HK-2 (cell line): ENCODE measurements around the gene COG5.
"Not testable (repeated sequence)": the region's sequence is repeated elsewhere in the genome, so short reads cannot be mapped to it uniquely, and the experiment has no call there.

Source experiments
- DNase-seq: peaks from one replicate; pipeline ENCODE4 v3.0.0-alpha.2; 2018; ENCODE audit not compliant: unreplicated experiment

The COG5 gene

DNA sequence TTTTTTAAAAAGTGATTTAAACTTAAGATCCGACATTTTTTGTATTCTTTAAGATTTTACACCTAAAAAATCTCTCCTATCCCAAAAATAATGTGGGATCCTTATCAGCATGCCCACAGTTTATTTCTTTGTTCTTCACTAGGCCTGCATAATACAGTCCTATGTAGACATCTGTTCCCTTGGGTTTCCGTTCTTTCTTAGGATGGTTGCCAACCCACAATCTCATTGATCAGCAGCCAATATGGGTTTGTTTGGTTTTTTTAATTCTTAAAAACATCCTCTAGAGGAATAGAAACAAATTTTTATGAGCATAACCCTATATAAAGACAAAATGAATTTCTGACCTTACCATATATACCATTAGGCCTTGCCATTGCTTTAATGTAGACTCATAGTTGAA, 403.3 kb downstream of the COG5 start:
- DNase-seq = no peak

DNA sequence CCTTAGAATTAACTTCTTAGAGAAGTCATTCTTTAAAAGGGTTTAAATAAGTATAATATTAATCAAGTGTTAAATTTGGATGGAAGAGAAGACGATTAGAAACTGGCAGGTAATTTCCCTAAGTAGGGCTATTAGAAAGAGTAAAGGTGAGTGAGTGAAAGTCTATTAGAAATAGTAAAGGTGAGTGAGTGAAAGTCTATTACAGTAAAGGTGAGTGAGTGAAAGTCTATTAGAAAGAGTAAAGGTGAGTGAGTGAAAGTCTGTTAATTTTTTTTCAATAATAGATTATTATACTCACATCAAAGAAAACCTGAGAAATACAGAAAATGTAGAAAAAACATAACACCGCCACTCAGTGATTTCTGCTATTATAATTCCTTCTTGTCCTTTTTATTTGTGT, 405.7 kb downstream of the COG5 start:
- no peak for DNase-seq

DNA sequence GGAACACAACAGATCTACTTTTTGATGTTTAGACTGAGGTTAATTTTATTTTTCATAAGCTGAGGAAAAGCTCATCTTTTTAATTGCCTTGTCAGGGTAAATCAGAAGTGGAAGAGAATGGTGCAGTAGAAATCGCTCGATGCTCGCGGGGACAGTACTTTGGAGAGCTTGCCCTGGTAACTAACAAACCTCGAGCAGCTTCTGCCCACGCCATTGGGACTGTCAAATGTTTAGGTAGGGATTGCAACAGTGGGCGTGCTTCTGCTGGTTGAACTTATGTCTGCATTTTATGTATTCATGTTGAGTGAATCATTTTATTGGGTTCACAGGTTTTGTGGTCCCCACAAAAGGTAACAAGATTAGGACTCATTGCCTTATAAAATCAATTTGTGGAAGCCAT, 406.6 kb downstream of the COG5 start:
- no peak for DNase-seq

GRCh38 chr7:107155726-107156125, 408.0 kb downstream of the COG5 start:
- not testable (repeated sequence) for DNase-seq

- DNase-seq = no peak
Observed at GRCh38 chr7:107154826-107155225, 408.9 kb downstream of the COG5 start.

DNA sequence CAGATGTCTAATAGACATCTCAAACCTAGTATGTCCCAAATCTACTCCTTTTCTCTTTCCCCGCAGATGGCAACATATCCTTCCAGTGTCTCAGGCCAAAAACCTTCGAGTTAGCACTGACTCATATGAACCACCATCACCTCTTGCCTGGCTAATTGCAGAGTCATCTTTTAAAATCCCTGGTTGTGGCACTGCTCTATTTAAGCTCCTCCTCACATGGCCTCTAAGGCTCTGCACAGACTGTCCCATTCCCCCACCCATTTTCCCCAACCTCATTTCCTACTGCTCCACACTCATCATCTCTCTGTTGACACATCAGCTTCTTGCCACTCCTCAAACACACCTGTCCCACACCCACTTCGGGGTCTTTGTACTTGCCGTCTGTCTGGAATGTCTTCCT, 411.7 kb downstream of the COG5 start:
- DNase-seq = peak; percentile 5
